D721Med (cell line): Measurements from ENCODE around the gene PBOV1.

ENCODE experiments used
- DNase-seq: peaks from one replicate; pipeline ENCODE4 v3.0.0; 2011; ENCODE audit warnings: low spot score; ENCODE audit not compliant: insufficient read length
- FAIRE-seq: peaks from 2 replicates; lab custom pipeline; 2011; peaks lifted over from hg19 to GRCh38; lab: Jason Lieb, UNC
- CTCF ChIP-seq: IDR thresholded peaks from 2 replicates; pipeline ENCODE4 v1.5.1; 2012; ENCODE audit warnings: mild to moderate bottlenecking, control low read depth; ENCODE audit not compliant: insufficient read depth; ENCODE audit errors: missing control alignments

Gene PBOV1

GRCh38 chr6:138182939-138183789 is 35.1 kb downstream of the PBOV1 start:
- no peak for FAIRE-seq
- no peak for DNase-seq
- TF ChIP-seq CTCF: no peak

GRCh38 chr6:138176652-138177232 is 41.5 kb downstream of the PBOV1 start:
- no peak for DNase-seq
- FAIRE-seq: no peak
- TF ChIP-seq CTCF: no peak

GRCh38 chr6:138175596-138175995 is 42.7 kb downstream of the PBOV1 start:
- TF ChIP-seq CTCF: no peak
- FAIRE-seq (no peak), DNase-seq (no peak)
